ENCODE data around the gene PLAU.
"Not testable (repeated sequence)": the region's sequence is repeated elsewhere in the genome, so short reads cannot be mapped to it uniquely, and the experiment has no call there.

The PLAU gene

GRCh38 chr10:73926152-73926764, 15.3 kb downstream of the PLAU start:
- CTCF ChIA-PET, result interaction anchor here (1.8 kb wide), 1 partner anchor 15 kb away, joined by 4 read pairs; no protein-coding TSS in a partner anchor

GRCh38 chr10:73930630-73931327, 19.8 kb downstream of the PLAU start:
- CTCF ChIA-PET, result interaction anchor here (0.9 kb wide), 1 partner anchor 10 kb away, joined by 3 read pairs; no protein-coding TSS in a partner anchor
- POLR2A ChIA-PET; DNase-seq (ENCODE audit: extremely low spot score): not testable (repeated sequence)

More at GRCh38 chr10:73926152-73926764, 15.3 kb downstream of the PLAU start:
- no peak for TF ChIP-seq L3MBTL2 (conservative IDR thresholded peaks at IDR 0.05)
- POLR2A ChIA-PET, result no interaction called here
- no peak for DNase-seq (ENCODE audit: extremely low spot score)

GRCh38 chr10:73931767-73932619, 21.1 kb downstream of the PLAU start:
- ChIA-PET CTCF (interaction anchor here (0.8 to 0.9 kb wide), 2 partner anchors 8 to 25 kb away, joined by 3 to 5 read pairs; no protein-coding TSS in a partner anchor), POLR2A (no interaction called here)
- TF ChIP-seq ELF4 (IDR thresholded peaks at IDR 0.05) (no peak), CTBP1 (IDR thresholded peaks at IDR 0.05; ENCODE audit: borderline replicate concordance) (no peak), FOXM1 (IDR thresholded peaks at IDR 0.05; ENCODE audit: borderline replicate concordance) (no peak), NFRKB (IDR thresholded peaks at IDR 0.05) (no peak), ZNF384 (IDR thresholded peaks at IDR 0.05) (no peak), SUZ12 (IDR thresholded peaks at IDR 0.05) (no peak), FOXA1 (IDR thresholded peaks at IDR 0.05) (no peak), BHLHE40 (IDR thresholded peaks at IDR 0.05; ENCODE audit: borderline replicate concordance) (no peak)
- DNase-seq (ENCODE audit: extremely low spot score), result no peak

- CTCF ChIA-PET, result interaction anchor here (0.8 kb wide), 1 partner anchor 26 kb away, joined by 5 read pairs; no protein-coding TSS in a partner anchor
- no peak for DNase-seq (ENCODE audit: extremely low spot score)
- POLR2A ChIA-PET, result no interaction called here
- no peak for TF ChIP-seq ELF4 (IDR thresholded peaks at IDR 0.05)
- no peak for TF ChIP-seq SUZ12 (IDR thresholded peaks at IDR 0.05)
- TF ChIP-seq TARDBP (IDR thresholded peaks at IDR 0.05), result no peak
These were observed 21.7 kb downstream of the PLAU start for GRCh38 chr10:73932620-73933112.

- POLR2A ChIA-PET, result no interaction called here
- no peak for DNase-seq (ENCODE audit: extremely low spot score)
These were observed 23.1 kb downstream of the PLAU start for GRCh38 chr10:73934074-73934473.

GRCh38 chr10:73935895-73936294, 25.0 kb downstream of the PLAU start:
- CTCF ChIA-PET, result interaction anchor here (0.7 kb wide), 1 partner anchor 20 kb away, joined by 3 read pairs; no protein-coding TSS in a partner anchor
- TF ChIP-seq LEF1 (IDR thresholded peaks at IDR 0.05; ENCODE audit: borderline replicate concordance) (no peak), SUZ12 (IDR thresholded peaks at IDR 0.05) (no peak), ARNT (IDR thresholded peaks at IDR 0.05) (no peak), FOXK2 (IDR thresholded peaks at IDR 0.05) (no peak), SP1 (IDR thresholded peaks at IDR 0.05) (no peak), NFRKB (IDR thresholded peaks at IDR 0.05) (no peak), BHLHE40 (IDR thresholded peaks at IDR 0.05; ENCODE audit: borderline replicate concordance) (no peak), ELF4 (IDR thresholded peaks at IDR 0.05) (no peak), HDGF (IDR thresholded peaks at IDR 0.05; ENCODE audit: borderline replicate concordance) (no peak), TARDBP (IDR thresholded peaks at IDR 0.05) (no peak), FOXM1 (IDR thresholded peaks at IDR 0.05; ENCODE audit: borderline replicate concordance) (no peak), L3MBTL2 (conservative IDR thresholded peaks at IDR 0.05) (no peak), ZNF384 (IDR thresholded peaks at IDR 0.05) (no peak), PKNOX1 (IDR thresholded peaks at IDR 0.05) (no peak)
- no peak for DNase-seq (ENCODE audit: extremely low spot score)
- POLR2A ChIA-PET, result no interaction called here

More at GRCh38 chr10:73934074-73934473, 23.1 kb downstream of the PLAU start:
- CTCF ChIA-PET, result no interaction called here
- TF ChIP-seq LEF1 (IDR thresholded peaks at IDR 0.05; ENCODE audit: borderline replicate concordance) (no peak), ZNF384 (IDR thresholded peaks at IDR 0.05) (no peak), HDGF (IDR thresholded peaks at IDR 0.05; ENCODE audit: borderline replicate concordance) (no peak), PKNOX1 (IDR thresholded peaks at IDR 0.05) (no peak), TARDBP (IDR thresholded peaks at IDR 0.05) (no peak), FOXM1 (IDR thresholded peaks at IDR 0.05; ENCODE audit: borderline replicate concordance) (no peak), ARNT (IDR thresholded peaks at IDR 0.05) (no peak), SP1 (IDR thresholded peaks at IDR 0.05) (no peak), L3MBTL2 (conservative IDR thresholded peaks at IDR 0.05) (no peak), CTBP1 (IDR thresholded peaks at IDR 0.05; ENCODE audit: borderline replicate concordance) (no peak), FOXK2 (IDR thresholded peaks at IDR 0.05) (no peak), SUZ12 (IDR thresholded peaks at IDR 0.05) (no peak), ELF4 (IDR thresholded peaks at IDR 0.05) (no peak), BHLHE40 (IDR thresholded peaks at IDR 0.05; ENCODE audit: borderline replicate concordance) (no peak), FOXA1 (IDR thresholded peaks at IDR 0.05) (no peak), NFRKB (IDR thresholded peaks at IDR 0.05) (no peak)

All from HEK293T (cell line).